ENCODE data around the gene LRBA. TPM values are rescaled to one million over a fixed set of nuclear protein-coding genes. Genes with fewer than 3 reads are reported as not detected.

LRBA gene
- total and polyA plus RNA-seq, 2 donors: 18.4 to 38.6 TPM

GRCh38 chr4:150250998-150251651 lies 764.0 kb downstream of the LRBA start:
- H3K9me3 ChIP-seq (ENCODE audit: control insufficient read depth in 2 of 2, insufficient read depth in 1 of 2, low read length in 1 of 2): no peaks in the 10 kb centered on the region
- H3K36me3 ChIP-seq (ENCODE audit: control insufficient read depth in 2 of 2, insufficient read depth in 2 of 2, low read length in 1 of 2): no peaks in the 10 kb centered on the region
- no peak overlapping the region for H3K4me3 ChIP-seq (ENCODE audit: low read length in 2 of 2)
- no peak overlapping the region for H3K27ac ChIP-seq (ENCODE audit: low read depth in 1 of 2, low read length in 1 of 2)
- H3K27me3 ChIP-seq (ENCODE audit: control insufficient read depth in 2 of 2, insufficient read depth in 1 of 2, low read length in 1 of 2): no peaks in the 10 kb centered on the region
- no peaks in the 10 kb centered on the region for H3K4me1 ChIP-seq (ENCODE audit: control insufficient read depth in 2 of 2, insufficient read depth in 2 of 2, low read length in 2 of 2)
- no peak for DNase-seq (ENCODE audit: low read depth in 6 of 9, low spot score in 9 of 9)
- 87% methylated on average over 4 of the region's 4 CpGs for WGBS

- 93% methylated on average over 9 of the region's 9 CpGs for whole genome bisulfite sequencing
- H3K27ac ChIP-seq (ENCODE audit: low read depth in 1 of 2, low read length in 1 of 2): no peak overlapping the region
- no peaks in the 10 kb centered on the region for H3K9me3 ChIP-seq (ENCODE audit: control insufficient read depth in 2 of 2, insufficient read depth in 1 of 2, low read length in 1 of 2)
- H3K4me3 ChIP-seq (ENCODE audit: low read length in 2 of 2): no peak overlapping the region
- no peaks in the 10 kb centered on the region for H3K36me3 ChIP-seq (ENCODE audit: control insufficient read depth in 2 of 2, insufficient read depth in 2 of 2, low read length in 1 of 2)
- DNase-seq (ENCODE audit: low read depth in 6 of 9, low spot score in 9 of 9): no peak
- no peaks in the 10 kb centered on the region for H3K27me3 ChIP-seq (ENCODE audit: control insufficient read depth in 2 of 2, insufficient read depth in 1 of 2, low read length in 1 of 2)
- no peaks in the 10 kb centered on the region for H3K4me1 ChIP-seq (ENCODE audit: control insufficient read depth in 2 of 2, insufficient read depth in 2 of 2, low read length in 2 of 2)
These were observed 764.6 kb downstream of the LRBA start for GRCh38 chr4:150250293-150250997.

- Histone ChIP-seq H3K9me3 (ENCODE audit: control insufficient read depth in 2 of 2, insufficient read depth in 1 of 2, low read length in 1 of 2) (no peaks in the 10 kb centered on the region), H3K27ac (ENCODE audit: low read depth in 1 of 2, low read length in 1 of 2) (no peak overlapping the region), H3K27me3 (ENCODE audit: control insufficient read depth in 2 of 2, insufficient read depth in 1 of 2, low read length in 1 of 2) (no peaks in the 10 kb centered on the region), H3K4me1 (ENCODE audit: control insufficient read depth in 2 of 2, insufficient read depth in 2 of 2, low read length in 2 of 2) (no peaks in the 10 kb centered on the region), H3K36me3 (ENCODE audit: control insufficient read depth in 2 of 2, insufficient read depth in 2 of 2, low read length in 1 of 2) (no peaks in the 10 kb centered on the region), H3K4me3 (ENCODE audit: low read length in 2 of 2) (no peak overlapping the region)
- 97% methylated on average over 4 of the region's 4 CpGs for WGBS
- DNase-seq (ENCODE audit: low read depth in 6 of 9, low spot score in 9 of 9): no peak
These were observed 766.9 kb downstream of the LRBA start for GRCh38 chr4:150248181-150248580.

- no peaks in the 10 kb centered on the region for H3K27me3 ChIP-seq (ENCODE audit: control insufficient read depth in 2 of 2, insufficient read depth in 1 of 2, low read length in 1 of 2)
- no peak for DNase-seq (ENCODE audit: low read depth in 6 of 9, low spot score in 9 of 9)
- H3K9me3 ChIP-seq (ENCODE audit: control insufficient read depth in 2 of 2, insufficient read depth in 1 of 2, low read length in 1 of 2): no peaks in the 10 kb centered on the region
- 97% methylated on average over 7 of the region's 7 CpGs for WGBS
- H3K4me3 ChIP-seq (ENCODE audit: low read length in 2 of 2): no peak overlapping the region
- H3K27ac ChIP-seq (ENCODE audit: low read depth in 1 of 2, low read length in 1 of 2): no peak overlapping the region
- no peaks in the 10 kb centered on the region for H3K4me1 ChIP-seq (ENCODE audit: control insufficient read depth in 2 of 2, insufficient read depth in 2 of 2, low read length in 2 of 2)
- no peaks in the 10 kb centered on the region for H3K36me3 ChIP-seq (ENCODE audit: control insufficient read depth in 2 of 2, insufficient read depth in 2 of 2, low read length in 1 of 2)
These were observed 767.9 kb downstream of the LRBA start for GRCh38 chr4:150247184-150247583.

- Histone ChIP-seq H3K4me3 (ENCODE audit: low read length in 2 of 2) (no peak overlapping the region), H3K4me1 (ENCODE audit: control insufficient read depth in 2 of 2, insufficient read depth in 2 of 2, low read length in 2 of 2) (no peaks in the 10 kb centered on the region), H3K36me3 (ENCODE audit: control insufficient read depth in 2 of 2, insufficient read depth in 2 of 2, low read length in 1 of 2) (no peaks in the 10 kb centered on the region), H3K9me3 (ENCODE audit: control insufficient read depth in 2 of 2, insufficient read depth in 1 of 2, low read length in 1 of 2) (no peaks in the 10 kb centered on the region), H3K27me3 (ENCODE audit: control insufficient read depth in 2 of 2, insufficient read depth in 1 of 2, low read length in 1 of 2) (no peaks in the 10 kb centered on the region), H3K27ac (ENCODE audit: low read depth in 1 of 2, low read length in 1 of 2) (no peak overlapping the region)
- WGBS: 62% methylated on average over 3 of the region's 3 CpGs
- DNase-seq (ENCODE audit: low read depth in 6 of 9, low spot score in 9 of 9): no peak
These were observed 770.5 kb downstream of the LRBA start for GRCh38 chr4:150244600-150244999.

GRCh38 chr4:150243932-150244331 lies 771.2 kb downstream of the LRBA start:
- Histone ChIP-seq H3K4me1 (ENCODE audit: control insufficient read depth in 2 of 2, insufficient read depth in 2 of 2, low read length in 2 of 2) (no peaks in the 10 kb centered on the region), H3K9me3 (ENCODE audit: control insufficient read depth in 2 of 2, insufficient read depth in 1 of 2, low read length in 1 of 2) (no peaks in the 10 kb centered on the region), H3K27ac (ENCODE audit: low read depth in 1 of 2, low read length in 1 of 2) (no peak overlapping the region), H3K27me3 (ENCODE audit: control insufficient read depth in 2 of 2, insufficient read depth in 1 of 2, low read length in 1 of 2) (no peaks in the 10 kb centered on the region), H3K36me3 (ENCODE audit: control insufficient read depth in 2 of 2, insufficient read depth in 2 of 2, low read length in 1 of 2) (no peaks in the 10 kb centered on the region), H3K4me3 (ENCODE audit: low read length in 2 of 2) (no peak overlapping the region)
- WGBS: 94% methylated on average over 2 of the region's 2 CpGs
- DNase-seq (ENCODE audit: low read depth in 6 of 9, low spot score in 9 of 9): no peak

- no peaks in the 10 kb centered on the region for H3K9me3 ChIP-seq (ENCODE audit: control insufficient read depth in 2 of 2, insufficient read depth in 1 of 2, low read length in 1 of 2)
- no peak overlapping the region for H3K4me3 ChIP-seq (ENCODE audit: low read length in 2 of 2)
- 67% methylated on average over 6 of the region's 6 CpGs for WGBS
- H3K36me3 ChIP-seq (ENCODE audit: control insufficient read depth in 2 of 2, insufficient read depth in 2 of 2, low read length in 1 of 2): no peaks in the 10 kb centered on the region
- H3K27ac ChIP-seq (ENCODE audit: low read depth in 1 of 2, low read length in 1 of 2): no peak overlapping the region
- no peaks in the 10 kb centered on the region for H3K27me3 ChIP-seq (ENCODE audit: control insufficient read depth in 2 of 2, insufficient read depth in 1 of 2, low read length in 1 of 2)
- peak in 5 of 9 donors; percentile 5 to 29 (median 13) for DNase-seq (ENCODE audit: low read depth in 6 of 9, low spot score in 9 of 9)
- H3K4me1 ChIP-seq (ENCODE audit: control insufficient read depth in 2 of 2, insufficient read depth in 2 of 2, low read length in 2 of 2): no peaks in the 10 kb centered on the region
These were observed 772.1 kb downstream of the LRBA start for GRCh38 chr4:150242820-150243458.

- no peaks in the 10 kb centered on the region for H3K4me1 ChIP-seq (ENCODE audit: control insufficient read depth in 2 of 2, insufficient read depth in 2 of 2, low read length in 2 of 2)
- no peak overlapping the region for H3K4me3 ChIP-seq (ENCODE audit: low read length in 2 of 2)
- no peaks in the 10 kb centered on the region for H3K27me3 ChIP-seq (ENCODE audit: control insufficient read depth in 2 of 2, insufficient read depth in 1 of 2, low read length in 1 of 2)
- no peak overlapping the region for H3K27ac ChIP-seq (ENCODE audit: low read depth in 1 of 2, low read length in 1 of 2)
- no peaks in the 10 kb centered on the region for H3K9me3 ChIP-seq (ENCODE audit: control insufficient read depth in 2 of 2, insufficient read depth in 1 of 2, low read length in 1 of 2)
- no peaks in the 10 kb centered on the region for H3K36me3 ChIP-seq (ENCODE audit: control insufficient read depth in 2 of 2, insufficient read depth in 2 of 2, low read length in 1 of 2)
- no peak for DNase-seq (ENCODE audit: low read depth in 6 of 9, low spot score in 9 of 9)
These were observed 775.1 kb downstream of the LRBA start for GRCh38 chr4:150240011-150240410.

GRCh38 chr4:150238591-150238990 lies 776.5 kb downstream of the LRBA start:
- H3K27me3 ChIP-seq (ENCODE audit: control insufficient read depth in 2 of 2, insufficient read depth in 1 of 2, low read length in 1 of 2): no peaks in the 10 kb centered on the region
- no peak overlapping the region for H3K27ac ChIP-seq (ENCODE audit: low read depth in 1 of 2, low read length in 1 of 2)
- no peaks in the 10 kb centered on the region for H3K9me3 ChIP-seq (ENCODE audit: control insufficient read depth in 2 of 2, insufficient read depth in 1 of 2, low read length in 1 of 2)
- H3K4me1 ChIP-seq (ENCODE audit: control insufficient read depth in 2 of 2, insufficient read depth in 2 of 2, low read length in 2 of 2): no peaks in the 10 kb centered on the region
- DNase-seq (ENCODE audit: low read depth in 6 of 9, low spot score in 9 of 9): no peak
- no peak overlapping the region for H3K4me3 ChIP-seq (ENCODE audit: low read length in 2 of 2)
- no peaks in the 10 kb centered on the region for H3K36me3 ChIP-seq (ENCODE audit: control insufficient read depth in 2 of 2, insufficient read depth in 2 of 2, low read length in 1 of 2)
- WGBS: 100% methylated on average over 1 of the region's 1 CpG
